Stimulated activated CD8-positive, alpha-beta memory T cell treated with anti-CD3 and anti-CD28 coated beads, Interleukin-15, amount 100 ng/mL, for 24 hours (primary cell): ENCODE data around the gene RSL1D1.

ENCODE experiments used
- DNase-seq: peaks from one replicate; pipeline ENCODE4 v3.0.0-alpha.2; 2020; ENCODE audit warnings: low read depth

The RSL1D1 gene

DNA sequence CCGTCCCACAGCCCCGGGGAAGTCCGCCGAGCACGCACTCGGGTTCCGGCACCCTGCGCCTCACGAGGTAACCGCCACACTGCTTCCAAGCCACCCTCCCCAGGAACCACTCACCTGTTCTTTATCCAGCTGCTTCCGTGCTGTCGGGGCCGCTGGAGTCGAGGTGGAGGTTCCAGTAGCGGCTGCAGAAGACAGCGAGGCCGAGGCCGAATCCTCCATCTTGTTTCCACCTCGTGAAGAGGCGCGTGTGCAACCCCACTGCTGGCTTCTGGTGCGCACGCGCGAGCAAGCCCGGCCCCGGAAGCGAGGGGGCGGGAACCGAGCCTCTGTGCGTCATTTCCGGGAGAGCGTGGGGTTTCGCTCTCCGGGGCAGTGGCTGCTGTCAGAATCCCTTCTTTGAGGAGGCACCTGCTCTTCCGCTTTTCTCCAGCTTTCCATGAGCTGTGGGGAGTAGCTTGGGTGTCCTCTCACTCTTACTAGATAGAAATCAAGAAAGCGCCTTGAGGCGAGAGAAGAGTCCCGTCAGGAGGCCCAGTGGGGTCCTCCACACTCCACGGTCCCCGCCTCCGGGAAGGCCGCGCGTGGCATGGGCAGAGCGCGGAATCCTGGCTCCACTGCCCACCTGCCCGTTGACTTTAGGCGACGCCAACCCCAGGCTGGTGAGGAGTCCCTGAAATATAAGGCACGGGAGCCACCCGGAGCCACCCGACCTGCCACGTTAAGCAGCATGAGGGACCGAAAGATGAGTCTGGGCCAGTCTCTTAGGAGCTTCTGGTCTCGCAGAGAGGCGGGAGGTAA, at the start of gene RSL1D1:
TSS of gene RSL1D1 (minus strand) at position 249 of the 798 bp plus-strand sequence. CDS start at position 219, 30 bp downstream.
- DNase-seq: peak; percentile 94

DNA sequence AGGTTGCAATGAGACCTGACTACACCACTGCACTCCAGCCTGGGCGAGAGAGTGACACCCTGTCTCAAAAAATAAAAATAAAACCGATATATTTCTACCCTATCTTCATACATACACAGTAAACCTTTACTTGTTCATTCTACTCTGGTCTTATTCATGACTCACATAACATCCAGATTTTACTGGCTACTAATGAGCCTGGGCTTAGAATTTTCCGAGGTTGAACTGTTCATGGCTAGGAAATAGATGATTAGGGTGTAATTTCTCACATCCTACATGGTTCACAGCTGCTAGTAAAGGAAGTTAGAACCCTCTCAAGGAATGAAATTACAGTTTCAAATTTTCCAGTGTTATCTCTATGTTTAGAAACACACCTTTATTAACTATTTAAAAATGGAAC, 49.7 kb upstream of the RSL1D1 start:
- DNase-seq: no peak

DNA sequence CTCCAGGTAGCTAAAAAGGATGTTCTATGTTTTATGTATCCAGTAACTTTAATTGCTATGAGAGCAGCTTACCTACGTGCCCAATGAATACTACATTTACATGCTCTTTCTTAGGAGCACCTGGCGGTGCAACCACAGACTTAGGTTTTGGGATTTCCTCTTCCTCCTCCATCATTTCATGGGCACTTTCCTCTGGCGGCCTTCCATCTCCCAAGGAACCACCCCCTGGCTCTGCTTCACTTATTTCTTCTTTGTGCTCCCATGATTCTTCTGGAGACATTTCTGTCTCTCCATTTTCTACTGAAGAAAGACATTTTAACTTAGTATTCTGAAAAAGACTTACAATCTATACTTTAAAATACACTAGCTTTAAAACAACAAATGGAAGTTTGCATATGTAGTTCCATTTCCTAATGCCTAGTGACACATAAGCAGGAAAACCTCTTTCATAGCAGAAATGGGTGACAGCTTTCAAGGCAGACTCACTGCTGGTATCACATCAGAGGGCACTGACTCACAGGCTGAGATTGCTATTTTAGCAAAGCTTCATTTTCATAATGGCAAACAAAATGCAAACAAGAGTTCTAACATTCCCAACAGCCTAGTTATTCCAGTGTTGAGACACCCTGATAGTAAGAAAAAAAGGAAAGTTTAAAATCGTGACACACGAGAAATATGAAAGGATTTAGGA, 45.3 kb upstream of the RSL1D1 start:
- DNase-seq: no peak

DNA sequence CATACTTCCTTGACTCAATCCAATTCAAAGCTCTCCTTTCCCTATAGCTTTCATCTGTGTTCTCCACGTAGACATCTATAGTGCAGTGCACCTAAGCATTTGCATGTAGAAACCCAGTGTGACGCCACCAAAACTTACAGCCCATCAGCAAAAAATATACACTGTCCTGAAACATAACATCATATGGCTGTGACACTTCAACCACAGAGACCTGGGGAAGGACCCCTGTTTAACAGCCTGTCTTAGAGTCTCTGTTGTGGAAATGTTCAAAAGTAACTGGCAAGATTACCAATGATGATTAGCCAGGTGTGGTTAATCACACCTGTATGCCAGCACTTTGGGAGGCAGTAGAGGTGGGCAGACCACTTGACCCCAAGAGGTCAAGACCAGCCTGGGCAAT, 42.2 kb upstream of the RSL1D1 start:
- no peak for DNase-seq

DNA sequence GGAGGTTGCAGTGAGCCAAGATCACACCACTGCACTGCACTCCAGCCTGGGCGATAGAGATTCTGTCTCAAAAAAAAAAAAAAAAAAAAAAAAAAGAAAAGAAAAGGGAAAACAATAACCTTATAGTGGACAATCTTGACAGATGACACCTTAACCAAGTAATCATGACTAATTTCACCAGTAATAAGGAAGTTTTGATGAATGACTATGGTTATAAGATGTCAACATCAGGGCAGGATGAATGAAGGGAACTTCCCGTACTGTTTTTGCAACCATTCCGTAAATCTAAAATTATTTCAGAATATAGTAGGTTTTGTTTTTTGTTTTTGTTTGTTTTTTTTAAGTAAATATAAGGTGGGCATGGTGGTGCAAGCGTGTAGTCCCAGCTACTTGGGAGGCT, 41.4 kb upstream of the RSL1D1 start:
- DNase-seq: no peak

DNA sequence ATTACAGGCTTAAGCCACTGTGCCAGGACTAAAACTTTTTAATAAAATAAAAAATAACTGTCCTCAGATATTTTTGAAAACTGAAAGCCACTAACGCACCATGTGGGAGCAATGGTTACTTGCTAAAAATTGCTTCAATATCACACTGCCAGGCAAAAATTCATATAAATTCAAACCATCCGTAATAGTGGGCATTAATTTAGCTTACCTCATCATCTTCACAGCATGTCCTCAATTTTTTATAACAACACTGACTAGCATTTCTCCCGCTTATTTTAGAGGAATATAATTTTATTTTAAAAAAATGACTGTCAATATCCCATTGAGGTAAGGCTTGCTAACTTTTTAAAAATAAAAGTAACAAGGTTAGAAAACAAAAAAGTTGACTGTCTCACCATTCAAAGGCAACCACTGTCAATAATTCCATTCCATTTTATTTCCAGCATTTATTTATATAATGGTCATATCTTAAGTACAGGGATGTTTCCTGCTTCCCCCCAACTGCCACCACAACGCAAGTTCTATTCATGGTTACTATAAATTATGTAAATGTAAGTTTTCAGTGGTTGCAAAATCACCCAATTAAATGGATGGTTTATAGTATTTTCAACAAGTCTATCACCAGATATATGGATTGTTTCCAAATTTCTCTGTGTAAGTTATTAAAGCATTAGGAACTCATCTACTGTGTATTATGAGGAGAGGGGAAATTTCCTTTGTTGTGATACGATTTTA, 39.1 kb upstream of the RSL1D1 start:
- DNase-seq: no peak

DNA sequence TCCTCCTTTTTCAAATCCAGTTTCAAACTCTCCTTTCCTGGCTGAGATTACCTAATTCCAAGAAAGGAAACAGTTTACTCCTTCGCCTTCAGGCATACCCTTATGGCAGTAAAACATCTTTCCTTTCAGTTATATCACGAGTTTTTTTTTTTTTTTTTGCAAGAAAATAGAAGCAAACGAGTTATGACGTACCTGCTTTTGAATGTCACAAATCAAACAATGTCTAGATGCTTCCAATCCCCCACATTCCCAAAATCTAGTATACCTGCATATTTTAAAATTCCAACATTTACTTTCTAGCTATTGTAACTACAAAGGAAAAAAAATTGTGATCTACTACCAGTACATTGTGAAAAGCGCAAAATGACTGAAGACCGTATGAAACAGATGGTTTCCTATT, 35.5 kb upstream of the RSL1D1 start:
- DNase-seq: no peak

DNA sequence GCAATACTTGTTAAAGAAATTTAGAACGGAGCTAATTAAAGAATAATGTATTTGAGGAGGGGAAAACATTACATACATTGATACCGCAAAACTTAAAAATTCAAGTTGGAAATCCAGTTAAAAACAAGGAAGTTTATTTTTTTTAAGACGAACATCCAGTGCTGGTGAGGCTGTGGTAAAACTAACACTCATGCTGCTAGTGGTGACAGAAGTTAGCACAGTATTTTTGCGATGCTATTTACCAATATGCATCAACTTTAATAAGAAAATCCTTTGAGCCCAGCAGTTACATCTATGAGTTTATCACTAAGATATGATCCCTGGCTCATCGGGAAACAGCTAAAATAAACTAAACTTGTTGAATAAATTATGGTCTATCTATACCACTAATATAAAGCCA, 32.7 kb upstream of the RSL1D1 start:
- DNase-seq: no peak

DNA sequence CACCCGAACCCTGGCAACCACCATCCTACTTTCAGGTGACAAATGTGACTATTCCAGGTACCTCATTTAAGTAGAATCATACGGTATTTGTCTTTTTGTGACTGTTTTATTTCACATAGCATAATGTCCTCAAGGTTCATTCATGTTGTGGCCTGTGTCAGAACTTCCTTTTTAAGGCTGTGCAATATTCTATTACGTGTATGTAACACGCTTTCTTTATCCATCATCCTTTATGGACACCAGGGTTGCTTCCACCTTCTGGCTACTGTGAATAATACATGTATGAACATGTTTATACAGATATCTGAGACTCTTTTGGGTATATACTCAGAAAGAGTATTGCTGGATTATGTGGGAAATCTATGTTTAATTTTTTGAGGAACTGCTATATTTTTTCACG, 28.7 kb upstream of the RSL1D1 start:
- no peak for DNase-seq

DNA sequence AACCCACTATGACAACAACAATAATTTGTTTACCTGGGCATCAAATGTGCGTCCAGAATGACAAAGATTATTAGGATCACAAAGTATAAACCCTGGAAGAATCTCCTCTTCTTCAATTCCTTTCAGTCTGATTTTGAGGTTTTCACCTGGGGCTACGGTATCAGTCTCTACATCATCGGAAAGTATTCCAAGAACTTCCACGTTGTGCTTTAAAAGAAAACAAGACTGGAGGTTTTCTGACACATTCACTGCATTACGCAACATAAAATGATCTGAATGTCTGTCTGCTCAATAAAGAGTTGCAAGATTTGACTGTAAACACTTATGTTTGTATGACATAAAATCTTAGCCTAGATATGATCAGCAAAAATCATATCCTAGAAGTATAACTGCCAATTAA, 26.0 kb upstream of the RSL1D1 start:
- no peak for DNase-seq

DNA sequence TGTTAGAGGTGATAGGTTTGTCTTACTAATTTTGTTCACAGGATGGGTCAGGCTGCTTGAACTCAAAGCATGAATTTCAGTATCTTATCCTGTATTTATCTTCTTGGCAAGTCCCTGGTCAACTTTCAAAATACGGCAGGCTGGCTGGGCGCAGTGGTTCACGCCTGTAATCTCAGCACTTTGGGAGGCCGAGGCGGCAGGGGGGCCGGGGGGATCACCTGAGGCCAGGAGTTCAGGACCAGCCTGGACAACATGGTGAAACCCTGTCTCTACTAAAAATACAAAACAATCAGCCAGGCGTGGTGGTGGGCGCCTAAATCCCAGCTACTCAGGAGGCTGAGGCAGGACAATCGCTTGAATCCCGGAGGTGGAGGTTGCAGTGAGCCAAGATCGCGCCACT, 25.0 kb upstream of the RSL1D1 start:
- DNase-seq: no peak

DNA sequence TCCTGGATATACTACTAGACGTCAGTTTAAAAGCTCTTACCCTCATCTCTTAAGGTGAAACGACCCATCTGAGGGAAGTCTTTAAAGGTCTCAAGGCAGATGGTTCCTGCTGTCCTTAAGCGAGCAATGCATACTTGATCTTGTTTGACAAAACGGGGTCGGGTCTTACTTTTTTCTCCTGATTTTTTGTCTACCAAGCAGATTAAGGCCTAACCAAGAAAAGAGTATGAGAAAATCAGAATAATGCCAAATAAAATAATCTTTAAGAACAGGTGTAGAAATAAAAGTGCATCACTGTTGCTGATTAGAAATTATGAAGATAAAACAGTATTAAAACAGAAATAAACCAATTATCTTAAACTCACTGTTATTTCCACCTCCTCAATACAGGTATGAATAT, 24.4 kb upstream of the RSL1D1 start:
- no peak for DNase-seq

DNA sequence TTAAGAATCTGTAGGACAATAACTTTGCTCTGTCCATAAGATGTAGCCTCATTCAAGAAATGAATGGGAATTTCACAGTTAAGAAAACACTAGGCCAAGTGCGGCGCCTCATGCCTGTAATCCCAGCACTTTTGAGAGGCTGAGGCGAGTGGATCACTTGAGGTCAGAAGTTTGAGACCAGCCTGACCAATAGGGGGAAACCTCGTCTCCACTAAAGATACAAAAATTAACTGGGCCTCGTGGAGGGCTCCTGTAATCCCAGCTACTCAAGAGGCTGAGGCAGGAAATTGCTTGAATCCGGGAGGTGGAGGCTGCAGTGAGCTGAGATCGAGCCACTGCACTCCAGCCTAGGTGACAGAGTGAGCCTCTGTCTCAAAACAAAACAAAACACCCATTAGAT, 19.9 kb upstream of the RSL1D1 start:
- no peak for DNase-seq

DNA sequence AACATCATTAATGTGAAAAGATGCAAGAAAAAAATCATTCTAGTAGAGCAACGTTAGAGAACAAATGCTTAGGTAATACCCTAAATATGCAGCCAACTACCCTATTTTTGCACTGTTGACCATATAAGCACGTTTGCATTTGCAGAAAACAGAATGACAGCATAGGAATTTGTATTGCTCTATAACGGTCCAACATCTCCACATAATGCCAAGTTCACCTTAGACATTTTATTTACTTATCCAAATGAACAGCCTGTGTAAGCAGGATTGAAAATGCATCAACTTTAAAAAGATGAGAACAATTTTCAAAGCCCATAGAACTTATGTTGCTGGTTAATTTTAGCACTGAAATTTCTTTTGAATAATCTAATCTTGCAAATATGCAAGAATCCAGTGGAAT, 19.1 kb upstream of the RSL1D1 start:
- DNase-seq: no peak

DNA sequence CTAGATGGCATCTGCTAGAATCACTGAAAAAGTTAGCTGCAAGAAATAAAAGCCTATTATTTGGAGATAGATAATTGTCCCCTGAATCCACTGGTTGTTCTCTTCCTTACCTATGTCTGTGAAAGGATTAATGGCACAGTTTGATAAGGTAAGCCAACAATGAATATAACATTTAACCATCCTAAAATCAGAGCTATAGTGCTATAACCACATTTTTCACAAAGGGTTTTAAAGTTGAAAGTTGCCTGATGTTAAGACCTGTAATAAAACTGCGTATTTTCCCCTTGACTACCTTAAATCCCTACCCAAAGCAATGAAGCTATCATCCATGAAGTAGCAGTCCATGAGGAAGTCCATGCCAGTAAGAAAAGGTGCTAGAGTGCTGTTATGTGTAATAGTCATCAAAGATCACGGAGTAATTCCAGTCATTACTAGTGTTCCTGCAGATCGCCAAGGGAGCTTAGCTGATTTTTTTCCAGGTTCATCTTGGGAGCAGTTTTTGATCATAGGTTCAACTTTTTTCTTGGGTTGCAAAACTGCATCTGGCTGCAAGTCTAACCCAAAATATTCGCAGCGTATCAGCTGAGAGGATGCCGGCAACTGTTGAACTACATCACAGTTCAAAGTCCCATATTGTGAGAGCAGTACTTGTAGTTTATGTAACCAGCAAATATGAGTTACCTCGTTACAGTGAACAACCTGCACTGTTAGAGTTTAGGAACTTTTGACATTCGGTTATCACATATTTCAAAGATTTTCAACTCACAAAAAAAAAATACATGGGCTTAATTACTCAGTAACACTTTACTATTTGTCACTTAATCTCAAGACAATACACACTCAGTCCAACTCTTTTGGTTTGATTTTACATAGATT, 18.2 kb upstream of the RSL1D1 start:
- no peak for DNase-seq

DNA sequence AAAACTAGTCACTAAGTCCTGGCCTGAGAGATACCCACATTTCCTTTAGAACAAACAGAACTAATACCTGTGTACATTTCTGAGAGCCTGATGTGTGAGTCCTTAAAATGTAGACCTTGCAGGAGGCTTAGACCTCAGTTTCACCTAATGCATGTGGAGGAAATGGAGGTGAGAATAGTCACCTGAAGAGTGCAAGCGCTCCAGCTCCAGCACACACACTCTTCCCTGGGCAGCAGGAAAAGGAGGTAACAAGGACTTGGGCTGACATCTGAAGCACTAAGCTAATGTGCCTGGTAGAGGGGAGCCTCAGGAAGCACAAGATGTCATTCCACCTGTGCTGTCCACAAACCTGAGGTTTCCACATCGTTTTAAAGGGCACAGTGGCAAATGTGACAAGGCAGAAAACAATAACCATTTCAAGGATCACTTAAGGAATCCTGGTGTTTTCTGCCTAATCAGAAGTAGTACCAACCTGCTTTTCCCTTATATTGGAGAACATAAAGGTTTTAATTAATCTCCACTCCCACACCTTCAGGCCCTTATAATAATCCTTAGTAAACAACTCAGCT, 17.2 kb upstream of the RSL1D1 start:
- no peak for DNase-seq

DNA sequence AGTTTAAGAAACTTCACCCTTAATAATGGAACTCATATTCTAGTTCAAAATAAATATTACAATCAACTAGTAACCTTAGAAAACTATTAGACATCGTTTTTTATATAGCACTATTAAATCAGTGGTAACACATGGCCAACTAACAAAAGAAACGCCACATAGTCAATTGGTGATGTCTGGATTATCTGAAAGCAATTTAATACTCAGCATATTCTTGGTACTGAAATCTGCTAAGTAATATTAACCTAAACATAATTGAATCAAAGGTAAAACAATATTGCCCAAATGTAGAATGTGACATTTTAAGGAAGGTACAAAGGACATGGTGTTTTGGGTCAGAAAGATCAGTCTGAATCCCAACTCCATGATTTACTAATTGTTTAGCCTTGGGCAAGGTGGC, 11.1 kb upstream of the RSL1D1 start:
- DNase-seq: no peak

DNA sequence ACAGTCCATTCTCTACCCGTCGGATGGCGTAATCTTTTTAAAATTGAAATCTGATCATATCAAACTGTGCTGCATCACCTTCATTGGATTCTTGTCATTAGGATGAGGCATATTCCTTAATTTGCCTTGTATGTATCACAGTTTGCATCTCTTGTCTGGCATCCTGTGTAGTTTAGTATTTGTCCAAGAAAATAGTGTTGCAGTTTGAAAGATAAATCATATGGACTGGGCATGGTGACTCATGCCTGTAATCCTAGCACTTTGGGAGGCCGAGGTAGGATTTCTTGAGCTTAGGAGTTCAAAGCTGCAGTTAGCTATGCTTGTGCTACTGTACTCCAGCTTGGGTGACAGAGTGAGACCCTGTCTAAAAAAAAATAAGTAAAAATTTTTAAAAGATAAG, 5.8 kb upstream of the RSL1D1 start:
- DNase-seq: no peak

DNA sequence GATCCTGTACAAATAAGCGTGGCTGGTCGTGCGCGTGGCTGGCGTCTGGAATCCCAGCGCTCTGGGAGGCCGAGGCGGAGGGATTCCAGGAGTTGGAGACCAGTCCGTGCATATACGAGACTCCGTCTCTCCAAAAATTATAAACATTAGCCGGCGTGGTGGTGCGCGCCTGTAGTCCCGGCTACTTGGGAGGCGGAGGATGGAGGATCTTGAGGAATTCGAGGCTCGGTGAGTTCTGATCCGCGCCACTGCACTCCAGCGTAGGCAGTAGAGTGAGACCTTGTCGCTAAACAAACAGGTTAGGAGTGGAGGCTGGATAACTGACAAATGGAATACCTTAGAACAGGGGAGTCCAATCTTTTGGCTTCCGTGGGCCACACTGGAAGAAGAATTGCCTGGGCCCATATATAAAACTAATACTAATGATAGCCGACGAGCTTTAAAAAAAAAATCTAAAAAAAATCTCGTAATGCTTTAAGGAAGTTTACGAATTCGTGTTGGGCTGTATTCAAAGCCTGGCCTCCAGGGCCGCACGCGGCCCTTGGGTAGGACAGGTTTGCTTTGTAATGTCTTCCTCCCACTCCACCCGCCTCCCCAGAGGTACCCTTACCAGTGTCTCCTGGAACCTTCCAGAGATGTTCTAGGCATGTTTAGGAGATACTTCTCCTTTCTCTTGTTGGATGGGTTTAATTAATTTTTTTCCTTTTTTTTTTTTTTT, 909 bp upstream of the RSL1D1 start:
- DNase-seq: no peak

DNA sequence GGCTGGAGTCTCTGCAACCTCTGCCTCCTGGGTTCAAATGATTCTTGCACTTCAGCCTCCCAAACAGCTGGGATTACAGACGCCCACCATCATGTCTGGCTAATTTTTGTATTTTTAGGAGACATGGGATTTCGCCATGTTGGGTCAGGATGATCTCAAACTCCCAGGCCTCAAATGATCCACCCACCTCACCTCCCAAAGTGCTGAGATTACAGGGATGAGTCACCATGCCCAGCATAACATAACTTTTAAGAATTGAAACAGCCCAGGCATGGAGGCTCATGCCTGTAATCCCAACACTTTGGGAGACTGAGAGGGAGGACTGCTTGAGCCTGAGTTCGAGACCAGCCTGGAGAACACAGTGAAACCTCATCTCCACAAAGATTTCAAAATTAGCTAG, 2.5 kb downstream of the RSL1D1 start:
- no peak for DNase-seq

DNA sequence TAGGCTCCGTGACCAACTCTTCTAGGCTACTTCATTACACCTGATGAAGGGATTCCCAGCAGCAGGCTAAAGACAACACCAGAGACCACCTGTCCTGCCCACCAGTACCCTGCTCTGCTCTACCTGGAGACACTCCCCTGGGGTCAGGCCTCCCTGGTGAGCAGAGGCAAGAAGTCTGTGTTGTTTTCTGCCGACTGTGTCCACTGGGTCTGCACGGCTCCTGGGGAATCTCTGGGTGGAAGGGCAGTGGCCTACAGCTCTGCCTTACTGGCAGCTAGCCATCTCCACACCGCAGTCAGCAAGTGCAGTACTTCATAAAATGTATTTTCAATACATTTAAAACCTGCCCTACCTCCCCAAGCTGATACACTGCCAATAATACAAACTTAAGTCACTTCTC, 6.8 kb downstream of the RSL1D1 start:
- no peak for DNase-seq
